OCI-LY1 (cell line): ENCODE results near the gene RAET1E.

Source experiments
- H2AFZ ChIP-seq: fragments of 200-600 bp; sonication (generic), shearing (Covaris generic); 2 replicates; pipeline ENCODE4 v1.6.0; 2014; ENCODE audit warnings: antibody characterized with exemption, mild to moderate bottlenecking, low read length
- H3F3A ChIP-seq: fragments of 200-600 bp; sonication (generic), shearing (Covaris generic); 2 replicates; pipeline ENCODE4 v1.6.0; 2014; ENCODE audit warnings: mild to moderate bottlenecking, antibody characterized with exemption, low read length, moderate library complexity; ENCODE audit not compliant: insufficient read depth
- H3K27ac ChIP-seq: fragments of 200-600 bp; sonication (generic); 2 replicates; pipeline ENCODE4 v1.5.1; 2014; ENCODE audit warnings: low read length, mixed run types, mild to moderate bottlenecking, low read depth; ENCODE audit not compliant: poor library complexity, severe bottlenecking
- H3K27me3 ChIP-seq: fragments of 200-600 bp; sonication (generic); 2 replicates; pipeline ENCODE4 v1.6.0; 2014; ENCODE audit warnings: antibody characterized with exemption, mild to moderate bottlenecking, low read length, moderate library complexity; ENCODE audit not compliant: insufficient read depth
- H3K36me3 ChIP-seq: fragments of 200-600 bp; sonication (generic); 2 replicates; pipeline ENCODE4 v1.6.1; 2014; ENCODE audit warnings: mild to moderate bottlenecking, antibody characterized with exemption, low read length, moderate library complexity, mixed read lengths; ENCODE audit not compliant: insufficient read depth
- H3K4me1 ChIP-seq: fragments of 200-600 bp; sonication (generic); 2 replicates; pipeline ENCODE4 v1.5.1; 2014; ENCODE audit warnings: mild to moderate bottlenecking, low read length, moderate library complexity; ENCODE audit not compliant: insufficient read depth, severe bottlenecking
- H3K4me2 ChIP-seq: fragments of 200-600 bp; sonication (generic), shearing (Covaris generic); 2 replicates; pipeline ENCODE4 v1.6.1; 2014; ENCODE audit warnings: low read length
- H3K4me3 ChIP-seq: fragments of 200-600 bp; sonication (generic); 2 replicates; pipeline ENCODE4 v1.5.1; 2014; ENCODE audit warnings: low read length, low read depth, mild to moderate bottlenecking, mixed read lengths; ENCODE audit not compliant: poor library complexity, severe bottlenecking
- H3K79me2 ChIP-seq: fragments of 200-600 bp; shearing (Covaris generic); 2 replicates; pipeline ENCODE4 v1.6.1; 2016; ENCODE audit warnings: mixed run types, low read length, mixed read lengths; ENCODE audit not compliant: insufficient read depth
- H3K9ac ChIP-seq: fragments of 200-600 bp; sonication (generic), shearing (Covaris generic); 2 replicates; pipeline ENCODE4 v1.6.1; 2014; ENCODE audit warnings: mild to moderate bottlenecking, low read length, mixed read lengths
- H3K9me2 ChIP-seq: fragments of 200-600 bp; sonication (generic), shearing (Covaris generic); 2 replicates; pipeline ENCODE4 v1.6.1; 2014; ENCODE audit warnings: low read depth, mild to moderate bottlenecking, low read length, mixed read lengths
- H3K9me3 ChIP-seq: fragments of 200-600 bp; shearing (Covaris generic); 2 replicates; pipeline ENCODE4 v1.6.1; 2014; ENCODE audit warnings: low read length, mixed read lengths
- H4K20me1 ChIP-seq: fragments of 200-600 bp; sonication (generic), shearing (Covaris generic); 2 replicates; pipeline ENCODE4 v1.6.0; 2016; ENCODE audit warnings: mild to moderate bottlenecking, low read length; ENCODE audit not compliant: insufficient read depth
- EZH2 ChIP-seq: fragments of 200-600 bp; sonication (generic), shearing (Covaris generic); IDR thresholded peaks from 2 replicates; pipeline ENCODE4 v1.8.0; 2017; ENCODE audit warnings: borderline replicate concordance, mixed run types, mild to moderate bottlenecking, antibody characterized with exemption, low read length, moderate library complexity, mixed read lengths
- TF ChIP-seq, protein P1 (sequence below): fragments of 200-600 bp; sonication (generic), shearing (Covaris generic); IDR thresholded peaks from 2 replicates; pipeline ENCODE4 v1.5.1; 2017; ENCODE audit warnings: mild to moderate bottlenecking, antibody characterized with exemption, low read length, moderate library complexity, mixed read lengths

RAET1E gene

DNA sequence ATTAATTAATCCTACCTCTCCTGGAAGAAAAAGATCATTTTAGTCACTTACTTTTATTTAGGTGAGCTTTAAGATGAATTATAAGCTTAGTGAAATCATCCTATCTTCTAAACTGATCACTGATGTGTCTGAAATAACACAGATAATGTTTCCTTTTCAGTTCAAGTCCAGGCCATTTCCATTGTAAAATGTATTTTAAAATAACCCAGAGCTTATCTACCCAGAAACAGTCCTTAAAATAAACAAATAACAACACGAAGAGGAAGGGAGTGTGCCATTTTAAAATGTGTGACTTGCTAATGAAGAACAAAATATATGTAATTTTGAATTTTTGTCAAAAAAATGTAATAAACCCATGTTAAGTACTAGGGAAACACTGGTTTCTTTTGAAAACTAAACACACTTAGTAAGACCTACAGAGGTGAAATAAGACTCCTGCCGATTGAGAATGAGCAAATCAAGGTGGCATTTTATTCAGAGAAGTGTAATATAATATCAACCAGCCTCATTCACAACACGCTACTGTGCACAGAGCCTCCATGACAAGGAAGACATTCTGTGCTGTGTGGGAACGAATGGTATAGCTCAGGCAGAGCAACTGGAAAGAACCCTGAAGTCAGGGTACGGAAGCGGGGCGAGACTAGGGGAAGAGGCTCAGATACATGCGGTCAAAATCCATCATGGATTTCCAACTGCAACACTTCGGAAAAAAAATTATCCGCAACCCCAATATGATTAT, 41.5 kb downstream of the RAET1E start:
- H3K27ac ChIP-seq = no peak overlapping the region
- no peaks in the 10 kb centered on the region for H3K9me3 ChIP-seq
- H3K4me3 ChIP-seq = no peak overlapping the region
- no peak overlapping the region for H2AFZ ChIP-seq
- H3K4me2 ChIP-seq = no peak overlapping the region
- TF ChIP-seq, protein P1, sequence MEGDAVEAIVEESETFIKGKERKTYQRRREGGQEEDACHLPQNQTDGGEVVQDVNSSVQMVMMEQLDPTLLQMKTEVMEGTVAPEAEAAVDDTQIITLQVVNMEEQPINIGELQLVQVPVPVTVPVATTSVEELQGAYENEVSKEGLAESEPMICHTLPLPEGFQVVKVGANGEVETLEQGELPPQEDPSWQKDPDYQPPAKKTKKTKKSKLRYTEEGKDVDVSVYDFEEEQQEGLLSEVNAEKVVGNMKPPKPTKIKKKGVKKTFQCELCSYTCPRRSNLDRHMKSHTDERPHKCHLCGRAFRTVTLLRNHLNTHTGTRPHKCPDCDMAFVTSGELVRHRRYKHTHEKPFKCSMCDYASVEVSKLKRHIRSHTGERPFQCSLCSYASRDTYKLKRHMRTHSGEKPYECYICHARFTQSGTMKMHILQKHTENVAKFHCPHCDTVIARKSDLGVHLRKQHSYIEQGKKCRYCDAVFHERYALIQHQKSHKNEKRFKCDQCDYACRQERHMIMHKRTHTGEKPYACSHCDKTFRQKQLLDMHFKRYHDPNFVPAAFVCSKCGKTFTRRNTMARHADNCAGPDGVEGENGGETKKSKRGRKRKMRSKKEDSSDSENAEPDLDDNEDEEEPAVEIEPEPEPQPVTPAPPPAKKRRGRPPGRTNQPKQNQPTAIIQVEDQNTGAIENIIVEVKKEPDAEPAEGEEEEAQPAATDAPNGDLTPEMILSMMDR = no peak
- TF ChIP-seq EZH2 = no peak
- H4K20me1 ChIP-seq = no peaks in the 10 kb centered on the region
- no peaks in the 10 kb centered on the region for H3K79me2 ChIP-seq
- H3K36me3 ChIP-seq = no peaks in the 10 kb centered on the region
- no peaks in the 10 kb centered on the region for H3K9me2 ChIP-seq
- no peaks in the 10 kb centered on the region for H3F3A ChIP-seq
- H3K4me1 ChIP-seq = peaks cover 12% of the 10 kb centered on the region
- no peak overlapping the region for H3K9ac ChIP-seq
- H3K27me3 ChIP-seq = 0 out of 2 replicates have a peak, but pooled peaks cover 5% of the 10 kb centered on the region

- H3K4me1 ChIP-seq = peaks cover 12% of the 10 kb centered on the region
- no peak overlapping the region for H3K4me2 ChIP-seq
- H3K27me3 ChIP-seq = 0 out of 2 replicates have a peak, but pooled peaks cover 5% of the 10 kb centered on the region
Observed at GRCh38 chr6:149855741-149856140, 42.2 kb downstream of the RAET1E start.

DNA sequence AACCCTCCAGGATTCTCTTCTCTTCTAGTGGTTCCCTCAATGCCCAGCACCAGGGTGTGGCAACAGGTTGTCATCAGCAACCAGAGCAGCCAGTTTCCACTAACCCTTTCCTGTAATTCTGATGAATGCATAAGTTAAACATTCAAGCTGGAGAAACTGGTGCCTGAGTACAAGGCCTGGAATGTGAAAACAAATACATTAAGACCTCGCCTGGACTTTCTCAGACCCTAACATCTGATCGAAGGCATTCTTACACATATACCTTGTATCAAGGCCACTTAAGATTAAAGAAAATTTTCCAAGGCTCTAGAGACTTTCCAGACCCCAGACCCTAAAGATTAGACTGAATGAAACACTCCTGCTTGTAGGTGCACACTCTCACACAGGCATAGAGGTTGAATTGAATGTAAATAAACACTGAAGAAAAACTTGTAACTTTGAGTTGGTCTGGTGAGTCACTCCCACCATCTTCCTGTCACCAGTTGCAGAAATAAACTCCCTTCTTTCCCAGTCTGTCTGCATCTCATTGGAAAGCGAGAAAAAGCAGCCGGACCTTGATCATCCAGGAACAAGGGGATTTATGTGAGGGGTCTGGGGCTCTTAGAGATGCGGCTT, 42.8 kb downstream of the RAET1E start:
- Histone ChIP-seq H3F3A (no peaks in the 10 kb centered on the region), H3K4me3 (no peak overlapping the region), H2AFZ (no peak overlapping the region), H3K36me3 (no peaks in the 10 kb centered on the region), H3K9me3 (no peaks in the 10 kb centered on the region), H3K4me1 (peaks cover 12% of the 10 kb centered on the region), H3K79me2 (no peaks in the 10 kb centered on the region), H3K9me2 (no peaks in the 10 kb centered on the region), H3K9ac (no peak overlapping the region), H3K4me2 (no peak overlapping the region), H3K27me3 (0 out of 2 replicates have a peak, but pooled peaks cover 5% of the 10 kb centered on the region), H3K27ac (no peak overlapping the region), H4K20me1 (no peaks in the 10 kb centered on the region)
- TF ChIP-seq, protein P1 = no peak
- TF ChIP-seq EZH2 = no peak

More at GRCh38 chr6:149855741-149856140, 42.2 kb downstream of the RAET1E start:
- H2AFZ ChIP-seq = no peak overlapping the region
- no peaks in the 10 kb centered on the region for H3F3A ChIP-seq
- TF ChIP-seq EZH2 = no peak
- TF ChIP-seq, protein P1 = no peak
- no peak overlapping the region for H3K4me3 ChIP-seq
- H3K27ac ChIP-seq = no peak overlapping the region
- H3K79me2 ChIP-seq = no peaks in the 10 kb centered on the region
- no peaks in the 10 kb centered on the region for H3K9me3 ChIP-seq
- no peaks in the 10 kb centered on the region for H4K20me1 ChIP-seq
- H3K9ac ChIP-seq = no peak overlapping the region
- no peaks in the 10 kb centered on the region for H3K36me3 ChIP-seq
- no peaks in the 10 kb centered on the region for H3K9me2 ChIP-seq
